GM12874 (cell line): Measurements from ENCODE around the gene OTOS.

Experiments used
- CTCF ChIP-seq: IDR thresholded peaks from 2 replicates; pipeline ENCODE4 v1.5.1; 2011; ENCODE audit warnings: low read depth, mild to moderate bottlenecking, control low read depth, low read length, moderate library complexity; ENCODE audit not compliant: insufficient read depth

The OTOS gene

GRCh38 chr2:240162032-240162431, 21.6 kb upstream of the OTOS start:
- TF ChIP-seq CTCF, result no peak

- no peak for TF ChIP-seq CTCF
Measured at GRCh38 chr2:240161087-240161750, 20.8 kb upstream of the OTOS start.

GRCh38 chr2:240160291-240161086, 20.0 kb upstream of the OTOS start:
- TF ChIP-seq CTCF, result no peak

GRCh38 chr2:240159251-240159839, 18.9 kb upstream of the OTOS start:
- TF ChIP-seq CTCF, result no peak

- TF ChIP-seq CTCF, result no peak
Measured at GRCh38 chr2:240157147-240157470, 16.7 kb upstream of the OTOS start.

GRCh38 chr2:240156435-240157146, 16.1 kb upstream of the OTOS start:
- TF ChIP-seq CTCF, result no peak
